ENCODE data around the gene EMX2. TPM values are rescaled to one million over a fixed set of nuclear protein-coding genes. Genes with fewer than 3 reads are reported as not detected.

EMX2 gene
- total RNA-seq, 1 experiment from 2014 or later = not detected

GRCh38 chr10:117519879-117520278, 22.7 kb upstream of the EMX2 start:
- CTCF ChIA-PET = no interaction called here

DNA sequence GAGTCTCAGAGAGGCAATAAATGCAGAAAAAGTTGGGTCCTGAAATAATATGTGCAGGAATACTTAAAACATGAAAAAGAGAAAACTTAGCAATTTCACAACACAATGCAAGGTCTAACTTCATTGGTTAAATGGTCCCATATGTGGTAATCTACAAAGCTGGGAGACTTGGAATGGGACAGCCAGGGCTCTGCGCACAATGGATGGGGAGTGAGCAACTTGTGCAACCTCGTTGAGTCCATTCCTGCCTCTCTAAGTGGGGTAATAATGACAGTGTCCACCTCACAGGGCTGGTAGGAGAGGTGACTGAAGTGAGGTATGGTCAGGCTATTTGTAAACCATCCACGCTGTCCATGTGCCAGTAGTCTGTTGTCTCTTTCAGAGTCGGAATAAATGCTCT, 11.8 kb upstream of the EMX2 start:
- RAD21 ChIA-PET (ENCODE audit: low non-redundant PET in 1 of 2, low total read pairs in 2 of 2, uncharacterized antibody in 2 of 2, unreplicated experiment in 2 of 2) = no interaction called here
- TF ChIP-seq ATF3 (IDR thresholded peaks at IDR 0.05) (no peak), SIN3A (IDR thresholded peaks at IDR 0.05; ENCODE audit: low read depth) (no peak), FOSL1 (IDR thresholded peaks at IDR 0.05; ENCODE audit: low read depth) (no peak), RAD21 (IDR thresholded peaks at IDR 0.05; ENCODE audit: low read depth) (no peak), ZFX (IDR thresholded peaks at IDR 0.05) (no peak), SP1 (IDR thresholded peaks at IDR 0.05; ENCODE audit: low read depth) (no peak), EZH2 (IDR thresholded peaks at IDR 0.05) (no peak), SRF (IDR thresholded peaks at IDR 0.05; ENCODE audit: low read depth) (no peak), TCF7L2 (IDR thresholded peaks at IDR 0.05; ENCODE audit: borderline replicate concordance, extremely low read depth, insufficient read depth, insufficient read length) (no peak), EGR1 (IDR thresholded peaks at IDR 0.05; ENCODE audit: low read depth) (no peak), POLR2A (IDR thresholded peaks at IDR 0.05; ENCODE audit: borderline replicate concordance, extremely low read depth, insufficient read depth, insufficient read length) (no peak), POLR2AphosphoS5 (IDR thresholded peaks at IDR 0.05; ENCODE audit: low read depth, low read length) (no peak), EZH2phosphoT487 (IDR thresholded peaks at IDR 0.05; ENCODE audit: borderline replicate concordance) (no peak), CEBPB (IDR thresholded peaks at IDR 0.05; ENCODE audit: low read depth) (no peak), YY1 (IDR thresholded peaks at IDR 0.05; ENCODE audit: extremely low read depth, insufficient replicate concordance, low read depth, low read length) (no peak)
- TF ChIP-seq, protein P1, sequence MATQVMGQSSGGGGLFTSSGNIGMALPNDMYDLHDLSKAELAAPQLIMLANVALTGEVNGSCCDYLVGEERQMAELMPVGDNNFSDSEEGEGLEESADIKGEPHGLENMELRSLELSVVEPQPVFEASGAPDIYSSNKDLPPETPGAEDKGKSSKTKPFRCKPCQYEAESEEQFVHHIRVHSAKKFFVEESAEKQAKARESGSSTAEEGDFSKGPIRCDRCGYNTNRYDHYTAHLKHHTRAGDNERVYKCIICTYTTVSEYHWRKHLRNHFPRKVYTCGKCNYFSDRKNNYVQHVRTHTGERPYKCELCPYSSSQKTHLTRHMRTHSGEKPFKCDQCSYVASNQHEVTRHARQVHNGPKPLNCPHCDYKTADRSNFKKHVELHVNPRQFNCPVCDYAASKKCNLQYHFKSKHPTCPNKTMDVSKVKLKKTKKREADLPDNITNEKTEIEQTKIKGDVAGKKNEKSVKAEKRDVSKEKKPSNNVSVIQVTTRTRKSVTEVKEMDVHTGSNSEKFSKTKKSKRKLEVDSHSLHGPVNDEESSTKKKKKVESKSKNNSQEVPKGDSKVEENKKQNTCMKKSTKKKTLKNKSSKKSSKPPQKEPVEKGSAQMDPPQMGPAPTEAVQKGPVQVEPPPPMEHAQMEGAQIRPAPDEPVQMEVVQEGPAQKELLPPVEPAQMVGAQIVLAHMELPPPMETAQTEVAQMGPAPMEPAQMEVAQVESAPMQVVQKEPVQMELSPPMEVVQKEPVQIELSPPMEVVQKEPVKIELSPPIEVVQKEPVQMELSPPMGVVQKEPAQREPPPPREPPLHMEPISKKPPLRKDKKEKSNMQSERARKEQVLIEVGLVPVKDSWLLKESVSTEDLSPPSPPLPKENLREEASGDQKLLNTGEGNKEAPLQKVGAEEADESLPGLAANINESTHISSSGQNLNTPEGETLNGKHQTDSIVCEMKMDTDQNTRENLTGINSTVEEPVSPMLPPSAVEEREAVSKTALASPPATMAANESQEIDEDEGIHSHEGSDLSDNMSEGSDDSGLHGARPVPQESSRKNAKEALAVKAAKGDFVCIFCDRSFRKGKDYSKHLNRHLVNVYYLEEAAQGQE (IDR thresholded peaks at IDR 0.05; ENCODE audit: low read depth) = no peak
- TF ChIP-seq, protein P2, sequence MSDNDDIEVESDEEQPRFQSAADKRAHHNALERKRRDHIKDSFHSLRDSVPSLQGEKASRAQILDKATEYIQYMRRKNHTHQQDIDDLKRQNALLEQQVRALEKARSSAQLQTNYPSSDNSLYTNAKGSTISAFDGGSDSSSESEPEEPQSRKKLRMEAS (IDR thresholded peaks at IDR 0.05) = no peak

More at GRCh38 chr10:117519879-117520278, 22.7 kb upstream of the EMX2 start:
- intact Hi-C loops (cut with micrococcal nuclease) = no loop called here
- DNase-seq (ENCODE audit: low read depth, low spot score) (no peak), ATAC-seq (no peak)
- Histone ChIP-seq H3K27me3 (ENCODE audit: insufficient read depth, low read length) (peaks cover 48% of the 10 kb centered on the region), H2AFZ (ENCODE audit: low read depth, low read length, poor library complexity, severe bottlenecking) (no peak overlapping the region), H3K27ac (ENCODE audit: low read depth, low read length) (no peak overlapping the region), H4K20me1 (ENCODE audit: insufficient read depth) (no peaks in the 10 kb centered on the region), H3K4me2 (ENCODE audit: low read length) (no peak overlapping the region), H3K9me3 (ENCODE audit: control insufficient read depth in 1 of 2, insufficient read depth in 1 of 2, low read depth in 1 of 2, low read length in 2 of 2) (no peaks in the 10 kb centered on the region), H3K36me3 (ENCODE audit: control insufficient read depth in 1 of 2, insufficient read depth in 2 of 2, low read length in 2 of 2) (no peaks in the 10 kb centered on the region), H3K4me3 (replicated peaks in 1 of 2; ENCODE audit: low read depth in 1 of 2, low read length in 2 of 2) (no peak overlapping the region), H3K4me1 (ENCODE audit: control insufficient read depth in 1 of 2, insufficient read depth in 2 of 2, low read length in 2 of 2) (no peaks in the 10 kb centered on the region), H3K79me2 (ENCODE audit: insufficient read depth, low read length) (no peaks in the 10 kb centered on the region), H3K9me2 (ENCODE audit: insufficient read depth) (no peaks in the 10 kb centered on the region), H3K9ac (ENCODE audit: low read length) (no peak overlapping the region)
- ChIA-PET RAD21 (ENCODE audit: low non-redundant PET in 1 of 2, low total read pairs in 2 of 2, uncharacterized antibody in 2 of 2, unreplicated experiment in 2 of 2) (no interaction called here), POLR2A (no interaction called here)
- no TSS peak for BruUV-seq (replicated peaks)
- no peak for TF ChIP-seq EZH2 (IDR thresholded peaks at IDR 0.05)

More for the DNA sequence above, 11.8 kb upstream of the EMX2 start:
- no TSS peak for BruUV-seq (replicated peaks)
- intact Hi-C loops (cut with micrococcal nuclease) = loop anchor here (10.0 kb wide), 1 partner anchor 224 kb away; no protein-coding TSS in a partner anchor
- no peaks in the 10 kb centered on the region for H3K9me3 ChIP-seq (ENCODE audit: control insufficient read depth in 1 of 2, insufficient read depth in 1 of 2, low read depth in 1 of 2, low read length in 2 of 2)
- POLR2A ChIA-PET = no interaction called here
- no peak overlapping the region for H3K4me2 ChIP-seq (ENCODE audit: low read length)
- no peaks in the 10 kb centered on the region for H3K79me2 ChIP-seq (ENCODE audit: insufficient read depth, low read length)
- ATAC-seq (no peak), DNase-seq (ENCODE audit: low read depth, low spot score) (no peak)
- peaks cover 47% of the 10 kb centered on the region for H3K27me3 ChIP-seq (ENCODE audit: insufficient read depth, low read length)
- no peaks in the 10 kb centered on the region for H3K36me3 ChIP-seq (ENCODE audit: control insufficient read depth in 1 of 2, insufficient read depth in 2 of 2, low read length in 2 of 2)
- H3K9me2 ChIP-seq (ENCODE audit: insufficient read depth) = no peaks in the 10 kb centered on the region
- H3K9ac ChIP-seq (ENCODE audit: low read length) = no peak overlapping the region
- no peak overlapping the region for H2AFZ ChIP-seq (ENCODE audit: low read depth, low read length, poor library complexity, severe bottlenecking)
- no peaks in the 10 kb centered on the region for H4K20me1 ChIP-seq (ENCODE audit: insufficient read depth)
- no peak overlapping the region for H3K27ac ChIP-seq (ENCODE audit: low read depth, low read length)
- no peak overlapping the region for H3K4me3 ChIP-seq (replicated peaks in 1 of 2; ENCODE audit: low read depth in 1 of 2, low read length in 2 of 2)
- no peaks in the 10 kb centered on the region for H3K4me1 ChIP-seq (ENCODE audit: control insufficient read depth in 1 of 2, insufficient read depth in 2 of 2, low read length in 2 of 2)
- CTCF ChIA-PET = interaction anchor here (1.4 kb wide), 1 partner anchor 35 kb away, joined by 4 read pairs; no protein-coding TSS in a partner anchor
